ENCODE results near the gene DAPK2. TPM values are rescaled to one million over a fixed set of nuclear protein-coding genes. Genes with fewer than 3 reads are reported as not detected.

DAPK2 gene
- total and polyA plus RNA-seq, 5 donors from 2014 or later = 0.72 TPM; not detected in 4

GRCh38 chr15:63941698-63942465 lies 104.4 kb downstream of the DAPK2 start:
- no peak for DNase-seq
- no peak for ATAC-seq (ENCODE audit: low read depth in 2 of 2)
- Histone ChIP-seq H3K27me3 (ENCODE audit: control insufficient read depth, insufficient read depth, low read length) (no peaks in the 10 kb centered on the region), H3K27ac (ENCODE audit: insufficient read depth, low read length, poor library complexity, severe bottlenecking) (no peak overlapping the region), H3K4me3 (ENCODE audit: low read depth, low read length) (no peak overlapping the region), H3K4me1 (ENCODE audit: control insufficient read depth, insufficient read depth, low read length, poor library complexity, severe bottlenecking) (peaks cover 10% of the 10 kb centered on the region), H3K9me3 (ENCODE audit: control insufficient read depth in 2 of 2, low read length in 2 of 2) (no peaks in the 10 kb centered on the region), H3K36me3 (ENCODE audit: control insufficient read depth, insufficient read depth, low read length) (no peaks in the 10 kb centered on the region)
- Mint-ChIP-seq H3K27ac (peak overlapping the region in 1 of 3 donors; percentile 59), H3K27me3 (no peaks in the 10 kb centered on the region), H3K9me3 (peaks cover 0 to 2% (median 0%) of the 10 kb centered on the region in 7 donors), H3K4me1 (peaks cover 9 to 32% (median 19%) of the 10 kb centered on the region in 4 donors), H3K36me3 (no peaks in the 10 kb centered on the region), H3K4me3 (no peak overlapping the region)

- Mint-ChIP-seq H3K36me3 (no peaks in the 10 kb centered on the region), H3K27ac (peak overlapping the region; percentile 59 to 83 (median 62)), H3K27me3 (no peaks in the 10 kb centered on the region), H3K9me3 (peaks cover 0 to 2% (median 0%) of the 10 kb centered on the region in 7 donors), H3K4me3 (no peak overlapping the region), H3K4me1 (peaks cover 9 to 32% (median 19%) of the 10 kb centered on the region in 4 donors)
- Histone ChIP-seq H3K27ac (ENCODE audit: insufficient read depth, low read length, poor library complexity, severe bottlenecking) (no peak overlapping the region), H3K9me3 (ENCODE audit: control insufficient read depth in 2 of 2, low read length in 2 of 2) (no peaks in the 10 kb centered on the region), H3K4me1 (ENCODE audit: control insufficient read depth, insufficient read depth, low read length, poor library complexity, severe bottlenecking) (peaks cover 10% of the 10 kb centered on the region), H3K36me3 (ENCODE audit: control insufficient read depth, insufficient read depth, low read length) (no peaks in the 10 kb centered on the region), H3K27me3 (ENCODE audit: control insufficient read depth, insufficient read depth, low read length) (no peaks in the 10 kb centered on the region), H3K4me3 (ENCODE audit: low read depth, low read length) (no peak overlapping the region)
- ATAC-seq (ENCODE audit: low read depth in 2 of 2) = no peak
- no peak for DNase-seq
These were observed 105.2 kb downstream of the DAPK2 start for GRCh38 chr15:63940966-63941620.

- no peak for DNase-seq
- Mint-ChIP-seq H3K36me3 (no peaks in the 10 kb centered on the region), H3K27ac (peak overlapping the region; percentile 75 to 92 (median 80)), H3K4me3 (no peak overlapping the region), H3K4me1 (peaks cover 9 to 26% (median 15%) of the 10 kb centered on the region in 4 donors), H3K9me3 (peaks cover 0 to 2% (median 0%) of the 10 kb centered on the region in 7 donors), H3K27me3 (no peaks in the 10 kb centered on the region)
- ATAC-seq (ENCODE audit: low read depth in 2 of 2) = no peak
- H3K4me3 ChIP-seq (ENCODE audit: low read depth, low read length) = no peak overlapping the region
- H3K27me3 ChIP-seq (ENCODE audit: control insufficient read depth, insufficient read depth, low read length) = no peaks in the 10 kb centered on the region
- H3K9me3 ChIP-seq (ENCODE audit: control insufficient read depth in 2 of 2, low read length in 2 of 2) = no peaks in the 10 kb centered on the region
- H3K27ac ChIP-seq (ENCODE audit: insufficient read depth, low read length, poor library complexity, severe bottlenecking) = no peak overlapping the region
- no peaks in the 10 kb centered on the region for H3K36me3 ChIP-seq (ENCODE audit: control insufficient read depth, insufficient read depth, low read length)
- H3K4me1 ChIP-seq (ENCODE audit: control insufficient read depth, insufficient read depth, low read length, poor library complexity, severe bottlenecking) = peaks cover 5% of the 10 kb centered on the region
These were observed 106.7 kb downstream of the DAPK2 start for GRCh38 chr15:63939531-63940130.

- no peaks in the 10 kb centered on the region for H3K36me3 ChIP-seq (ENCODE audit: control insufficient read depth, insufficient read depth, low read length)
- no peak overlapping the region for H3K4me3 Mint-ChIP-seq
- peaks cover 9 to 26% (median 15%) of the 10 kb centered on the region in 4 donors for H3K4me1 Mint-ChIP-seq
- no peak overlapping the region for H3K27ac ChIP-seq (ENCODE audit: insufficient read depth, low read length, poor library complexity, severe bottlenecking)
- no peak overlapping the region for H3K4me3 ChIP-seq (ENCODE audit: low read depth, low read length)
- H3K9me3 Mint-ChIP-seq = peaks cover 0 to 2% (median 0%) of the 10 kb centered on the region in 7 donors
- peak overlapping the region in 2 of 3 donors; percentile 23 to 86 for H3K27ac Mint-ChIP-seq
- peaks cover 5% of the 10 kb centered on the region for H3K4me1 ChIP-seq (ENCODE audit: control insufficient read depth, insufficient read depth, low read length, poor library complexity, severe bottlenecking)
- H3K27me3 ChIP-seq (ENCODE audit: control insufficient read depth, insufficient read depth, low read length) = no peaks in the 10 kb centered on the region
- no peaks in the 10 kb centered on the region for H3K9me3 ChIP-seq (ENCODE audit: control insufficient read depth in 2 of 2, low read length in 2 of 2)
- H3K27me3 Mint-ChIP-seq = peaks cover 5% of the 10 kb centered on the region
- peak in 1 of 3 donors; percentile 21 for DNase-seq
- no peak for ATAC-seq (ENCODE audit: low read depth in 2 of 2)
- no peaks in the 10 kb centered on the region for H3K36me3 Mint-ChIP-seq
These were observed 107.7 kb downstream of the DAPK2 start for GRCh38 chr15:63938486-63939061.

- Mint-ChIP-seq H3K4me1 (peaks cover 4 to 10% (median 7%) of the 10 kb centered on the region in 4 donors), H3K27me3 (peaks cover 5% of the 10 kb centered on the region), H3K9me3 (peaks cover 0 to 2% (median 0%) of the 10 kb centered on the region in 7 donors), H3K4me3 (no peak overlapping the region), H3K27ac (no peak overlapping the region), H3K36me3 (peaks cover 2% of the 10 kb centered on the region)
- ATAC-seq (ENCODE audit: low read depth in 2 of 2) = no peak
- no peaks in the 10 kb centered on the region for H3K36me3 ChIP-seq (ENCODE audit: control insufficient read depth, insufficient read depth, low read length)
- no peak overlapping the region for H3K27ac ChIP-seq (ENCODE audit: insufficient read depth, low read length, poor library complexity, severe bottlenecking)
- no peaks in the 10 kb centered on the region for H3K27me3 ChIP-seq (ENCODE audit: control insufficient read depth, insufficient read depth, low read length)
- H3K9me3 ChIP-seq (ENCODE audit: control insufficient read depth in 2 of 2, low read length in 2 of 2) = no peaks in the 10 kb centered on the region
- no peak for DNase-seq
- H3K4me1 ChIP-seq (ENCODE audit: control insufficient read depth, insufficient read depth, low read length, poor library complexity, severe bottlenecking) = peaks cover 2% of the 10 kb centered on the region
- H3K4me3 ChIP-seq (ENCODE audit: low read depth, low read length) = no peak overlapping the region
These were observed 112.8 kb downstream of the DAPK2 start for GRCh38 chr15:63933522-63933921.

- Mint-ChIP-seq H3K27me3 (peaks cover 5% of the 10 kb centered on the region), H3K9me3 (peaks cover 0 to 2% (median 0%) of the 10 kb centered on the region in 7 donors), H3K36me3 (peaks cover 4% of the 10 kb centered on the region), H3K4me1 (peaks cover 0 to 4% (median 1%) of the 10 kb centered on the region in 4 donors), H3K4me3 (no peak overlapping the region), H3K27ac (peak overlapping the region in 1 of 3 donors; percentile 63)
- H3K27me3 ChIP-seq (ENCODE audit: control insufficient read depth, insufficient read depth, low read length) = no peaks in the 10 kb centered on the region
- no peak overlapping the region for H3K27ac ChIP-seq (ENCODE audit: insufficient read depth, low read length, poor library complexity, severe bottlenecking)
- ATAC-seq (ENCODE audit: low read depth in 2 of 2) (no peak), DNase-seq (no peak)
- H3K36me3 ChIP-seq (ENCODE audit: control insufficient read depth, insufficient read depth, low read length) = no peaks in the 10 kb centered on the region
- no peak overlapping the region for H3K4me3 ChIP-seq (ENCODE audit: low read depth, low read length)
- H3K4me1 ChIP-seq (ENCODE audit: control insufficient read depth, insufficient read depth, low read length, poor library complexity, severe bottlenecking) = no peaks in the 10 kb centered on the region
- no peaks in the 10 kb centered on the region for H3K9me3 ChIP-seq (ENCODE audit: control insufficient read depth in 2 of 2, low read length in 2 of 2)
These were observed 114.7 kb downstream of the DAPK2 start for GRCh38 chr15:63931556-63931955.

- H3K27me3 Mint-ChIP-seq = peaks cover 5% of the 10 kb centered on the region
- no peak overlapping the region for H3K27ac Mint-ChIP-seq
- H3K9me3 ChIP-seq (ENCODE audit: control insufficient read depth in 2 of 2, low read length in 2 of 2) = no peaks in the 10 kb centered on the region
- H3K4me1 ChIP-seq (ENCODE audit: control insufficient read depth, insufficient read depth, low read length, poor library complexity, severe bottlenecking) = no peaks in the 10 kb centered on the region
- no peaks in the 10 kb centered on the region for H3K27me3 ChIP-seq (ENCODE audit: control insufficient read depth, insufficient read depth, low read length)
- H3K4me3 Mint-ChIP-seq = no peak overlapping the region
- H3K36me3 Mint-ChIP-seq = peaks cover 4% of the 10 kb centered on the region
- H3K4me1 Mint-ChIP-seq = peaks cover 0 to 4% (median 1%) of the 10 kb centered on the region in 4 donors
- H3K9me3 Mint-ChIP-seq = peaks cover 0 to 2% (median 0%) of the 10 kb centered on the region in 7 donors
- no peak overlapping the region for H3K4me3 ChIP-seq (ENCODE audit: low read depth, low read length)
- H3K36me3 ChIP-seq (ENCODE audit: control insufficient read depth, insufficient read depth, low read length) = no peaks in the 10 kb centered on the region
- ATAC-seq (ENCODE audit: low read depth in 2 of 2) = no peak
- no peak for DNase-seq
- H3K27ac ChIP-seq (ENCODE audit: insufficient read depth, low read length, poor library complexity, severe bottlenecking) = no peak overlapping the region
These were observed 116.3 kb downstream of the DAPK2 start for GRCh38 chr15:63930034-63930433.

Measured in CD4-positive, CD25-positive, alpha-beta regulatory T cell (primary cell).